ENCODE measurements around the gene NUCB2.

- no peak for TF ChIP-seq POLR2A (IDR thresholded peaks at IDR 0.05; ENCODE audit: low read length)
- no peak for TF ChIP-seq GATA1 (IDR thresholded peaks at IDR 0.05; ENCODE audit: low read depth, low read length)
These were observed 92.0 kb downstream of the NUCB2 start for GRCh38 chr11:17368551-17368950.
